Breast epithelium (tissue), 4 donors: Measurements from ENCODE around the gene SCAI. TPM values are rescaled to one million over a fixed set of nuclear protein-coding genes. Genes with fewer than 3 reads are reported as not detected.
"Not testable (repeated sequence)": the region's sequence is repeated elsewhere in the genome, so short reads cannot be mapped to it uniquely, and the experiment has no call there.

Experiments
- DNase-seq, 2 donors: peaks; one replicate each; pipeline ENCODE4 v3.0.0-alpha.2; 2019; ENCODE audit warnings: low spot score in 2 of 2
- H3K27ac ChIP-seq, 2 donors: fragments of 200-600 bp; sonication (generic) in 1 of 2; one replicate each; pipeline ENCODE4 v1.5.1; 2016 to 2019; ENCODE audit warnings: mild to moderate bottlenecking in 1 of 2
- H3K27me3 ChIP-seq, 2 donors: fragments of 200-600 bp; sonication (generic) in 1 of 2; one replicate each; pipeline versions ENCODE4 v1.5.1 to v1.6.0; 2017 to 2019; ENCODE audit warnings: control low read depth in 1 of 2, mild to moderate bottlenecking in 1 of 2
- H3K36me3 ChIP-seq: fragments of 200-600 bp; one replicate; pipeline ENCODE4 v1.5.1; 2019
- H3K4me1 ChIP-seq, 2 donors: fragments of 200-600 bp; sonication (generic); one replicate each; pipeline ENCODE4 v1.5.1; 2016 to 2019; ENCODE audit warnings: control low read depth in 1 of 2
- H3K4me3 ChIP-seq, 3 donors: fragments of 200-600 bp; sonication (generic); 1 replicate in 2 of 3; 2 replicates in 1 of 3; pipeline ENCODE4 v1.5.1; 2016 to 2019; ENCODE audit warnings: mild to moderate bottlenecking in 3 of 3, moderate library complexity in 2 of 3
- H3K9me3 ChIP-seq, 2 donors: fragments of 200-600 bp; sonication (generic) in 1 of 2; one replicate each; pipeline ENCODE4 v1.5.1; 2016 to 2019; ENCODE audit warnings: control low read depth in 1 of 2
- POLR2A ChIP-seq: fragments of 450-650 bp; IDR thresholded peaks from one replicate; pipeline ENCODE4 v1.6.1; 2016; ENCODE audit warnings: antibody characterized with exemption, mild to moderate bottlenecking, moderate library complexity
- POLR2AphosphoS5 ChIP-seq, 3 donors: sonication (generic); formaldehyde crosslinking; IDR thresholded peaks; one replicate each; pipeline ENCODE4 v1.6.1; 2017; ENCODE audit warnings: antibody characterized with exemption in 3 of 3
- intact Hi-C: fragments of 100-400 bp; cut with DNase I; formaldehyde crosslinking; loops from one replicate; pipeline ENCODE4 v1.15.1; 2023; ENCODE audit warnings: low total_unique reads
- total RNA-seq, 3 donors: library from RNA; depleted of rRNA; stranded (reverse); fragments of >200 nt; gene quantifications; one replicate each; pipeline ENCODE4 v1.1.0, GENCODE V29; 2016
- TF ChIP-seq, protein P1 (sequence below), 3 donors: fragments of 450-650 bp; IDR thresholded peaks; one replicate each; pipeline ENCODE4 v1.5.1; 2016 to 2017; ENCODE audit warnings: antibody characterized with exemption in 3 of 3, mild to moderate bottlenecking in 3 of 3, moderate library complexity in 3 of 3

The SCAI gene
- total RNA-seq, 3 donors from 2014 or later, result 9.3 to 12.9 (median 11.5) TPM

DNA sequence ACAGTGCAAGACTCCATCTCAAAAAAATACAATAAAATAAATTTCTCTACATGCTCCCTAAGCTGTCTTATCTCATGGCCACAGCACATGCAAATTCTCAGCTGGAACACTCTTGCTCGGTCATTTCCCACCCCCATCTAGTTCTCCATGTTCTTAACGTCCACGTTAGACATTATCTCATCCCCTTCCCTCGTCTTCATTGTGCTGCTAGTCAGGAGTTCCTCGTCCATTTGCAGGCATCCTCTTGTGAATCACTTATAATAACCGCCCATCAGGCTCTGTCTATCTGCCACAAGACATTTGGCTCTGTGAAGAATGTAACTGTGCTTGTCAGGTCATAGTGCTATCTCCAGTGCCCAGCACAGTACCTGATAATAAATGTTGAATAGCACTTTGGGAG is 169.5 kb downstream of the SCAI start:
- DNase-seq, result no peak
- no peak for TF ChIP-seq POLR2AphosphoS5 (IDR thresholded peaks at IDR 0.05)
- TF ChIP-seq POLR2A, result no peak
- TF ChIP-seq, protein P1, sequence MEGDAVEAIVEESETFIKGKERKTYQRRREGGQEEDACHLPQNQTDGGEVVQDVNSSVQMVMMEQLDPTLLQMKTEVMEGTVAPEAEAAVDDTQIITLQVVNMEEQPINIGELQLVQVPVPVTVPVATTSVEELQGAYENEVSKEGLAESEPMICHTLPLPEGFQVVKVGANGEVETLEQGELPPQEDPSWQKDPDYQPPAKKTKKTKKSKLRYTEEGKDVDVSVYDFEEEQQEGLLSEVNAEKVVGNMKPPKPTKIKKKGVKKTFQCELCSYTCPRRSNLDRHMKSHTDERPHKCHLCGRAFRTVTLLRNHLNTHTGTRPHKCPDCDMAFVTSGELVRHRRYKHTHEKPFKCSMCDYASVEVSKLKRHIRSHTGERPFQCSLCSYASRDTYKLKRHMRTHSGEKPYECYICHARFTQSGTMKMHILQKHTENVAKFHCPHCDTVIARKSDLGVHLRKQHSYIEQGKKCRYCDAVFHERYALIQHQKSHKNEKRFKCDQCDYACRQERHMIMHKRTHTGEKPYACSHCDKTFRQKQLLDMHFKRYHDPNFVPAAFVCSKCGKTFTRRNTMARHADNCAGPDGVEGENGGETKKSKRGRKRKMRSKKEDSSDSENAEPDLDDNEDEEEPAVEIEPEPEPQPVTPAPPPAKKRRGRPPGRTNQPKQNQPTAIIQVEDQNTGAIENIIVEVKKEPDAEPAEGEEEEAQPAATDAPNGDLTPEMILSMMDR (IDR thresholded peaks at IDR 0.05), result no peak
- intact Hi-C loops, result no loop called here
- H3K36me3 ChIP-seq, result no peaks in the 10 kb centered on the region
- no peaks in the 10 kb centered on the region for H3K4me1 ChIP-seq
- no peak overlapping the region for H3K27ac ChIP-seq
- no peaks in the 10 kb centered on the region for H3K9me3 ChIP-seq
- H3K27me3 ChIP-seq, result no peaks in the 10 kb centered on the region
- no peak overlapping the region for H3K4me3 ChIP-seq

GRCh38 chr9:124972241-124972770 is 171.0 kb downstream of the SCAI start:
- H3K36me3 ChIP-seq, result no peaks in the 10 kb centered on the region
- H3K27ac ChIP-seq, result no peak overlapping the region
- no peak overlapping the region for H3K4me3 ChIP-seq
- no peak for DNase-seq
- H3K9me3 ChIP-seq, result no peaks in the 10 kb centered on the region
- intact Hi-C loops, result no loop called here
- TF ChIP-seq POLR2AphosphoS5 (IDR thresholded peaks at IDR 0.05) (no peak), POLR2A (no peak)
- TF ChIP-seq, protein P1 (IDR thresholded peaks at IDR 0.05), result no peak
- no peaks in the 10 kb centered on the region for H3K4me1 ChIP-seq
- no peaks in the 10 kb centered on the region for H3K27me3 ChIP-seq

GRCh38 chr9:124969401-124969800 is 173.9 kb downstream of the SCAI start:
- Histone ChIP-seq H3K4me1 (no peaks in the 10 kb centered on the region), H3K36me3 (no peaks in the 10 kb centered on the region), H3K27me3 (no peaks in the 10 kb centered on the region), H3K4me3 (no peak overlapping the region), H3K27ac (no peak overlapping the region), H3K9me3 (no peaks in the 10 kb centered on the region)
- intact Hi-C loops, result no loop called here
- no peak for TF ChIP-seq POLR2A
- no peak for TF ChIP-seq POLR2AphosphoS5 (IDR thresholded peaks at IDR 0.05)
- TF ChIP-seq, protein P1 (IDR thresholded peaks at IDR 0.05), result no peak
- no peak for DNase-seq

DNA sequence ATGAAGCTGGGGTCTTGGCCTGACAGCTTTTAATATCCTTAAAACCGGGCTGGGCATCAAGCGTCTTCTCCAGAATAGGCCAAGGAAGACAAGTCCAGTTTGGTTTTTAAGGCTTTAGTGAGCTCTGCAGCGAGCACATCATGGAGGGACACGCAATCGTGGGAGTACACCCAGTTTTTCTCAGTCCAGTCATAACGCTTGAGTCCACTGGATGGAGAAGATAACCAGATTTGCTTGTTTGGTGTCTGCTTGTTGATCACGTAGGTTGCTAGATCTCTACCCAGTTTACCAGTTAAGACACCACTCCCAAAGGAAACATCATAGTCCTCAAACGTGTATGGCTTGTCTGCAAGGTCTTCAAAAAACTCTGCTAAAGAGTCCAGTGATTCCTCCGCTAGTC is 175.1 kb downstream of the SCAI start:
- no peak for DNase-seq
- H3K27me3 ChIP-seq, result no peaks in the 10 kb centered on the region
- no peaks in the 10 kb centered on the region for H3K36me3 ChIP-seq
- no peaks in the 10 kb centered on the region for H3K9me3 ChIP-seq
- no peak for TF ChIP-seq POLR2AphosphoS5 (IDR thresholded peaks at IDR 0.05)
- TF ChIP-seq, protein P1 (IDR thresholded peaks at IDR 0.05), result no peak
- TF ChIP-seq POLR2A, result no peak
- no peaks in the 10 kb centered on the region for H3K4me1 ChIP-seq
- no peak overlapping the region for H3K27ac ChIP-seq
- no peak overlapping the region for H3K4me3 ChIP-seq
- intact Hi-C loops, result no loop called here

DNA sequence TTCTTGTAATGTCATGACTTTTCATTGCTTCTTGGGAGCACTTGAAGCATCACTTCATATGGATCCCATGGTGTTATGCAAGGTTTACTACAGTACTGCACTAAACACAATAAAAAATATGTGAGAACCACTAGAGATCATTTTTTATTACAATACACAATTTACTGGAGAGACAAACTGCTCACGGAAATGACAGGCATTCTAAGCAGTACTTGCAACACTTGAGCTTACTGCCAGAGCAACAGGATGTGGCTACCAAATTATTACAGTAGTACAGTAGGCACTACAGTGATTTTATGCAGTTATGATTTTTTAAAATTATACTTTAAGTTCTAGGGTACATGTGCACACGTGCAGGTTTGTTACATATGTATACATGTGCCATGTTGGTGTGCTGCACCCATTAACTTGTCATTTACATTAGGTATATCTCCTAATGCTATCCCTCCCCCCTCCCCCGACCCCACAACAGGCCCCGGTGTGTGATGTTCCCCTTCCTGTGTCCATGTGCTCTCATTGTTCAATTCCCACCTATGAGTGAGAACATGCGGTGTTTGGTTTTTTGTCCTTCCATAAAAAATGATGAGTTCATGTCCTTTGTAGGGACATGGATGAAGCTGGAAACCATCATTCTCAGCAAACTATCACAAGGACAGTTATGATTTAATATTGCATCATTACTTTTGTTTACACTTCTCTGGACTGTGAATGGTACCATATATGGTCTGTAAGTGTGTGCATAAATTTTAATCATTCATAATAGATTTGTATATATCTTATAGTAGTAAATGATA is 177.4 kb downstream of the SCAI start:
- H3K36me3 ChIP-seq, H3K4me3 ChIP-seq, H3K9me3 ChIP-seq, H3K4me1 ChIP-seq, H3K27me3 ChIP-seq, H3K27ac ChIP-seq, intact Hi-C loops, DNase-seq: not testable (repeated sequence)
